ENCODE data around the gene CUL3.
"Not testable (repeated sequence)": the region's sequence is repeated elsewhere in the genome, so short reads cannot be mapped to it uniquely, and the experiment has no call there.

The CUL3 gene

GRCh38 chr2:224532931-224533330 is 52.2 kb downstream of the CUL3 start:
- no peak for DNase-seq

DNA sequence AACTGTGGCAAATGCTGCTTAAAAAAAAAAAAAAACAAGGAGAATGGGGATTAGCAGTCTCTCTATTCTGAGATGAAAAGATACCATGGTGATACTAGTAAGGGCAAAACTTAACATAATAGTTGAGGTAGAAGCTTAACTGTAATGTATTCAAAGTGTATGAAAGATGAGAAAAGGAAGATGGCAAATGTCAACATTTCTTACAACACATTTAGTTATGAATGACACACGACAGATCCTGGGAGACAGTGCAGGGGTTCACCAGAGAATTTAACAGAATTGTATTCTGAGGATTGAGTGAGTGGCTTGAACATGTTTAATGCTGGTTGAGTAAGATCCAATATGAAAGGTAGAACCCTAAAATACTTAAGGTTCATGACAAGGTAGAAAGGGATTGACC is 52.7 kb downstream of the CUL3 start:
- no peak for DNase-seq

- no peak for DNase-seq
Measured at GRCh38 chr2:224528171-224528570, 57.0 kb downstream of the CUL3 start.

DNA sequence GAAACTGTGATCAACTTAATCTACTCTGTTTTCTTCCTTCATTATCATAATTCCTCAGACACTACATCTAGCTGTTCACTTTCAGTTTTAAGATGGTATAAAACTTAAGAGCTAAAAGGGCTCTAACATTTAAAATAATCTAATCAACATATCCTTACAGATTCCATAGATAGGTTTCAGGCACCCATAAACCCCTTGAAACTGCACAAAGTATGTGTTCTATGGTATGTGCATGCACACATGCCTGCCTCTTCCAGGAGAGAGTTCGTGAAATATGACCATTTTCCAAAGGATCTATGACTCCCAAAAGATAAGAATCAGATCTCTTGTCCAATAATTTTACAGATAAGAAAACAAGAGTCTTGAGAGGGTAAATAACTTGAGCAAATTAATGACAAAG is 59.4 kb downstream of the CUL3 start:
- no peak for DNase-seq

DNA sequence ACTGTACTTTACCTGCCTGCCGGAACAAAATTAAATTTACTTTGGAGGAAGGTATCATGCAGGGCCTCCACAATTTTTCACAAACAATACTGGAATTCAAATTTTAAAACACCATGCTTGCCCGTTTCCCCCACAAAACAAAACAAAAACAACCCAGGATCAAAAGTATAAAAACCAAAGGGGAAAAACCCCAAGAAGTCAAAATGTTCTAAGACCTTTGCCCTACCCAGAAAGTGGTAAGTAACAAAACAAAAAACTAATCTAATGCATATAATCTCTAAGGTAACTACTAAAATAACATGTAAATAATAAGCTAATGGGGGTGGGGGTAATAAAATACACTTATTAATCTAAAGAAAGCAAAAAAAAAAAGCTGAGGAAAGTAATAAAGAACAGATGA is 60.5 kb downstream of the CUL3 start:
- DNase-seq: no peak

DNA sequence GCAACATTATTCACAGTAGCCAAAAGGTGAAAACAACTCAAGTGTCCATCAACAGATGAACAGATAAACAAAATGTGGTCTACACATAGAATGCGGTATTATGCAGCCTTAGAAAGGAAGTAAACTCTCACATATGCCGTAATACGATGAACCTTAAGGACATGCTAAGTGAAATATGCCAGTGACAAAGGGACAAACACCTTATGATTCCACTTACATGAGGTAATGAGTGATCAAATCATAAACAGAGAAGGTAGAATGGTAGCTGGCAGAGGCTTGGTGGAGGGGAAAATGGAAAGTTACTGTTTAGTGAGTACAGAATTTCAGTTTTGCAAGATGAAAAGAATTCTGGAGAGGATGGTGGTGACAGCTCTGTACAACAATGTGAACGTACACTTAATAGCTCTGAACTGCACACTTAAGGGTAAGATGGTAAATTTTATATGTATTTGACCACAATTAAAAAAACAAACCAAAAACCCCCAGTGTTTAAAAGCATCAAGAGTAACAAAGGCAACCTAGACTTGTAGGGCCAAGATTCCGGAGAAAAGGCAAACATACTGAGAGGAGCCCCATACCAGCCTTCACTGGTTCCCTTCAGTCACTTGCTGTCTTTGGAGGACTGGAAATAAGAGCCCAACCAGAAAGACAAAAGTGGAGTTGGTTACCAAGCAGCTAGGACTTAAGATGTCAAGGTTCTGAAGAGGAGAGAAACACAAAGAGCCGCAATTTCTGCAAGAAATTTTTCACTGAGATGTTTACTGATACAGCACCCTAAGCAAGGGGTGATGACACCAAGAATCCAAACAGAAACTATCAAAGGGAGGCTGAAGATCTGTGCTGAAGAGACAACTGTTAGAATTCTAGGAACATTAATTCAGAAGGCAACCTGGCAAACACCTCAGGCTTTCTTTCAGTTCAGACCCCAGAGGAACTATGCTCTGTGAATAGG is 61.3 kb downstream of the CUL3 start:
- DNase-seq: no peak

DNA sequence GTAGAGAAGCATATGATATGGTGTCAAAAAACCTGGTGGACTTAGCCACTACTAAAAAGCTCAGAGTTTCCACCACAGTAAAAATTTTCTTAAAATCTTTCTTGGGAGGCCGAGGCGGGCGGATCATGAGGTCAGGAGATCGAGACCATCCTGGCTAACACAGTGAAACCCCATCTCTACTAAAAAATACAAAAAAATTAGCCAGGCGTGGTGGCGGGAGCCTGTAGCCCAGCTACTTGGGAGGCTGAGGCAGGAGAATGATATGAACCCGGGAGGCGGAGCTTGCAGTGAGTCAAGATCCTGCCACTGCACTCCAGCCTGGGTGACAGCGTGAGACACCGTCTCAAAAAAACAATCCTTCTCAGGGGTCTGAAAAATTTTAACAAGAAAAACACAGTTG is 62.7 kb downstream of the CUL3 start:
- DNase-seq: not testable (repeated sequence)

GRCh38 chr2:224520064-224520463 is 65.1 kb downstream of the CUL3 start:
- DNase-seq: no peak

DNA sequence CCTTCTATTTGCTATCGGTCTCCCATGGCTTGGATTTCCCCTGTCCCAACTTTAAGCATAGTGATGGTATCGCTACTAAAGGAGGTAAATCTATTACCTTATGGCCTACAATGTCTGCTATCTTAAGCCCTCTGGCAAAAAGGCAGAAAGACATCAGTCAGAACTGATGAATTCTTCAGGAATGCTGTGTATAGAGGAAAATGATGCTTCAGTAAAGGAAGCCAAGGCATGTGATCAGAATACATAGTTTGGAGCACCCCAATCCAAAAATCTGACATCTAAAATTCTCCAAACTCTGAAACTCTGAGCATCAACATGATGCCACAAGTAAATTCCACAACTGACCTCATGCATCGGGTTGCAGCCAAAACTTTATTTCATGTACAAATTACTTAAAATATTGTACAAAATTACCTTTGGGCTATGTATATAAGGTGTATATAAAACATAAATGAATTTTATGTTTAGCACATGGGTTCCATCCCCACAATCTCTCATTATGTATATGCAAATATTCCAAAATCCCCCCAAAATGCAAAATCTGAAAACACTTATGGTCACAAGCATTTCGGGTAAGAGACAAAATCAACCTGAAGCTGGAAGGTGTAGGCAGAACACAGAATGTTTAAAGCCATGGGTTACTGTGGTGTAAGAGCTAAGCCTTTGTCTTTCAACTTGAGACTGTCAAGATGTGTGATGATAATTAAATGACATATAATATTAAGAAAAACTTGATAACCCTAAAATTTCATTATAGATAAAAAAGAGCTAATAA is 66.2 kb downstream of the CUL3 start:
- no peak for DNase-seq

GRCh38 chr2:224517963-224518362 is 67.2 kb downstream of the CUL3 start:
- DNase-seq: no peak

- DNase-seq: not testable (repeated sequence)
Measured at GRCh38 chr2:224516393-224516792, 68.8 kb downstream of the CUL3 start.

DNA sequence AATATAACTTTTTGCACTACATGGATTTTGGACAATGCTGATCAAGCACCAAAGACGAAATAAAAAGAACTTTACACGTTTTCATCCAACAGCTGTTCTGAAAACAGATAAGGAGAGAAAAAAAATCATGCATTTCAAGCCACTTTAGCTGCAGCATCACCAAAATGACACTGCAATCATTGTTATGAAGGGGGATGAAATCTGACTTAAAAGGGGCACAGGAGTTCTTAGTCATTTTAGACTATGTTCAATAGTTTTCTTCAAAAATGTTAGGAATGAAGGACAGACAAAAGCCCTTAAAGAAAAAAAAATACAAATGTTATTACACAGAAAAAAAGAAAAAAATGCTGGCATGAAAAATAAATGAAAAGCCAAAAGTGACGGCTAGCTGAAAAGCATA is 71.2 kb downstream of the CUL3 start:
- no peak for DNase-seq

- DNase-seq: no peak
Measured at GRCh38 chr2:224507789-224508188, 77.4 kb downstream of the CUL3 start.

DNA sequence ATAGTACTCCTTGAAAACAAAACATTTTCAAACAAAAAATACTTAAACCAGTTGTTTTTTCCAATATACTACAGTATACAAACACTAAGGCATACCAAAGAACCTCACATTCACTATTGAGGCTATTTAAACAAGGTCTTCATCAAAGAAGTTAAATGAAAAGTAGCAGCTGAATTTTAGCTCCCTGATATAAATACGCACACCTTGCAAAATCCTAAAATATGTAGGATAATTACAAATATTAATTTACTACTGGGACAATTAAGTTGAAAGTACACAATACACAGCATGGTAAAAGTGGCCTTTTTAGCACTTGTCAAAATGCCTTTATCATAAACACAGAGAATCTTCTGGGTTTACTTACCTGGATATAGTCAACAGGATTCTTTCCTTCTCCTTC is 78.7 kb downstream of the CUL3 start:
- DNase-seq: no peak

GRCh38 chr2:224498991-224499390 is 86.2 kb downstream of the CUL3 start:
- DNase-seq: no peak

- DNase-seq: no peak
Measured at GRCh38 chr2:224492531-224492930, 92.6 kb downstream of the CUL3 start.

GRCh38 chr2:224487940-224488339 is 97.2 kb downstream of the CUL3 start:
- DNase-seq: not testable (repeated sequence)

GRCh38 chr2:224485081-224486014 is 99.8 kb downstream of the CUL3 start:
- DNase-seq: not testable (repeated sequence)

GRCh38 chr2:224479826-224480225 is 105.3 kb downstream of the CUL3 start:
- DNase-seq: no peak

- no peak for DNase-seq
Measured at GRCh38 chr2:224472827-224473226, 112.3 kb downstream of the CUL3 start.

- no peak for DNase-seq
Measured at GRCh38 chr2:224472137-224472536, 113.0 kb downstream of the CUL3 start.

DNA sequence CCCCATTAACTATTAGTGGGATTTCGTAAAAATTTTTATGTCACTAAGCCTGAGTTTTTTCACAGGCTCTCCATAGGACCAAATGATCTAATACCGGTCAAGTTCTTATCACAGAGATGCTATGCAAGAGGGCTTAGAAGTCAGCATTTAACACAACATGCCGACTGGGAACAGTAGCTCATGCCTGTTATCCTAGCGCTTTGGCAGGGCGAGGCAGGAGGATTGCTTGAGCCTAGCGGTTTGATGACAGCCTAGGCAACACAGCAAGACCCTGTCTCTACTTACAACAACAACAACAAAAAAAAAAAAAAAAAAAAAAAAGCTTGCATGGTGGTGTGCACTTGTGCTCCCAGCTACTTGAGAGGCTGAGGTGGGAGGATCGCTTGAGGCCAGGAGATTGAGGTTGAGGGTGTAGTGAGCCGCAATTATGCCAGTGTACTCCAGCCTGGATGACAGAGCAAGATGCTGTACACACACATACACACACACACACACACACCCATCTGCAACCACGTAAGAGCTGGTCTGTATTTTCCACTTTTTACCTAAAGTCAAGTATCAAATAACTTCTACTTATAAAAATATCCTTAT is 115.7 kb downstream of the CUL3 start:
- no peak for DNase-seq

All from NCI-H1436 (cell line).